AML-193 (cell line): ENCODE results near the gene STX18.
A peak's percentile ranks its signal among the peaks of the same experiment; 100 is the strongest.
"Not testable (repeated sequence)": the region's sequence is repeated elsewhere in the genome, so short reads cannot be mapped to it uniquely, and the experiment has no call there.

Experiments used
- DNase-seq, 2 experiments: peaks; one replicate each; lab custom pipeline; 2025; lab: John Stamatoyannopoulos, UW

Gene STX18

GRCh38 chr4:4541661-4542570 is at the start of gene STX18:
TSS of gene STX18 (minus strand) at chr4:4542048. CDS start at chr4:4541964, 84 bp downstream.
- peak; percentile 62 to 70 for DNase-seq

GRCh38 chr4:4591071-4591470 is 49.2 kb upstream of the STX18 start:
- no peak for DNase-seq

GRCh38 chr4:4590546-4590945 is 48.7 kb upstream of the STX18 start:
- no peak for DNase-seq

GRCh38 chr4:4585012-4585670 is 43.3 kb upstream of the STX18 start:
- no peak for DNase-seq

- no peak for DNase-seq
These were observed 41.8 kb upstream of the STX18 start for GRCh38 chr4:4583606-4584005.

- no peak for DNase-seq
These were observed 40.8 kb upstream of the STX18 start for GRCh38 chr4:4582653-4583052.

GRCh38 chr4:4580494-4580893 is 38.6 kb upstream of the STX18 start:
- no peak for DNase-seq

- no peak for DNase-seq
These were observed 37.1 kb upstream of the STX18 start for GRCh38 chr4:4578981-4579380.

GRCh38 chr4:4577359-4577875 is 35.6 kb upstream of the STX18 start:
- no peak for DNase-seq

GRCh38 chr4:4575284-4576211 is 33.7 kb upstream of the STX18 start:
- no peak for DNase-seq

- no peak for DNase-seq
These were observed 32.9 kb upstream of the STX18 start for GRCh38 chr4:4574792-4575191.

- DNase-seq = no peak
These were observed 32.2 kb upstream of the STX18 start for GRCh38 chr4:4574052-4574451.

GRCh38 chr4:4572821-4573220 is 31.0 kb upstream of the STX18 start:
- DNase-seq = no peak

GRCh38 chr4:4569861-4570260 is 28.0 kb upstream of the STX18 start:
- DNase-seq = not testable (repeated sequence)

- no peak for DNase-seq
These were observed 27.1 kb upstream of the STX18 start for GRCh38 chr4:4568806-4569427.

GRCh38 chr4:4566359-4566758 is 24.5 kb upstream of the STX18 start:
- DNase-seq = not testable (repeated sequence)

- no peak for DNase-seq
These were observed 22.7 kb upstream of the STX18 start for GRCh38 chr4:4564522-4564921.

GRCh38 chr4:4560642-4561041 is 18.8 kb upstream of the STX18 start:
- no peak for DNase-seq

- DNase-seq = no peak
These were observed 18.3 kb upstream of the STX18 start for GRCh38 chr4:4560136-4560535.

GRCh38 chr4:4559596-4559995 is 17.7 kb upstream of the STX18 start:
- no peak for DNase-seq

- DNase-seq = no peak
These were observed 17.0 kb upstream of the STX18 start for GRCh38 chr4:4558881-4559280.

GRCh38 chr4:4555916-4556315 is 14.1 kb upstream of the STX18 start:
- no peak for DNase-seq
